ENCODE measurements around the gene MED15. TPM values are rescaled to one million over a fixed set of nuclear protein-coding genes. Genes with fewer than 3 reads are reported as not detected.

The MED15 gene
- total and polyA plus RNA-seq, 4 donors = 57.8 to 123 (median 69.1) TPM

DNA sequence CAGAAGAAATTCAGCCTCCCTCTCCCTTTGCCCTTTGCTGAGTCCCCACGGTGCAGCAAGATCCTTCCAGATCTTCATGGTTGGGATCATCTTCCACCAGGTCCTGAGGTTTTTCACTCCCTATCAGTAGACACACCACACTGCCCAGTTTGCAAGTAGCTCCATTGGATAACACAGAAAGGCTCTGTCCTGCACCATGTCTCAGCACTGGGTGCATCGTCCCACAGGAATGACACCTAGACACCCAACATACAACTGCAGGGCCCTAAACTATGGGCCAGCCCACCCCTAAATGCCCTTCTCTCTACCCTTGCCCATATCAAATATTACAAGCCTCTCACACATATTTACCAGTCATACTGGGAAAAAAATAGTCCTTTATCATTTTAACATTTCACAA, 21.2 kb upstream of the MED15 start:
- H3K27me3 ChIP-seq (ENCODE audit: control insufficient read depth in 3 of 3, insufficient read depth in 3 of 3, low read length in 2 of 3) = no peaks in the 10 kb centered on the region
- ATAC-seq (ENCODE audit: insufficient read depth, low FRiP score) (no peak), DNase-seq (no peak)
- H3K27ac ChIP-seq (ENCODE audit: low read depth in 1 of 2, low read length in 1 of 2) = no peak overlapping the region
- peaks cover 0 to 7% (median 1%) of the 10 kb centered on the region in 4 donors for H3K36me3 ChIP-seq (ENCODE audit: control insufficient read depth in 4 of 4, insufficient read depth in 4 of 4, low read length in 4 of 4)
- no peaks in the 10 kb centered on the region for H3K9me3 ChIP-seq (ENCODE audit: control insufficient read depth in 4 of 4, insufficient read depth in 3 of 4, low read length in 3 of 4)
- TF ChIP-seq, protein P1, sequence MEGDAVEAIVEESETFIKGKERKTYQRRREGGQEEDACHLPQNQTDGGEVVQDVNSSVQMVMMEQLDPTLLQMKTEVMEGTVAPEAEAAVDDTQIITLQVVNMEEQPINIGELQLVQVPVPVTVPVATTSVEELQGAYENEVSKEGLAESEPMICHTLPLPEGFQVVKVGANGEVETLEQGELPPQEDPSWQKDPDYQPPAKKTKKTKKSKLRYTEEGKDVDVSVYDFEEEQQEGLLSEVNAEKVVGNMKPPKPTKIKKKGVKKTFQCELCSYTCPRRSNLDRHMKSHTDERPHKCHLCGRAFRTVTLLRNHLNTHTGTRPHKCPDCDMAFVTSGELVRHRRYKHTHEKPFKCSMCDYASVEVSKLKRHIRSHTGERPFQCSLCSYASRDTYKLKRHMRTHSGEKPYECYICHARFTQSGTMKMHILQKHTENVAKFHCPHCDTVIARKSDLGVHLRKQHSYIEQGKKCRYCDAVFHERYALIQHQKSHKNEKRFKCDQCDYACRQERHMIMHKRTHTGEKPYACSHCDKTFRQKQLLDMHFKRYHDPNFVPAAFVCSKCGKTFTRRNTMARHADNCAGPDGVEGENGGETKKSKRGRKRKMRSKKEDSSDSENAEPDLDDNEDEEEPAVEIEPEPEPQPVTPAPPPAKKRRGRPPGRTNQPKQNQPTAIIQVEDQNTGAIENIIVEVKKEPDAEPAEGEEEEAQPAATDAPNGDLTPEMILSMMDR (IDR thresholded peaks at IDR 0.05; ENCODE audit: control extremely low read depth, extremely low read depth) = no peak
- H3K9ac ChIP-seq (ENCODE audit: insufficient read depth in 1 of 2, low read length in 2 of 2) = no peak overlapping the region
- H3K4me1 ChIP-seq (ENCODE audit: control insufficient read depth in 5 of 5, insufficient read depth in 5 of 5, low read length in 5 of 5) = peaks cover 0 to 4% (median 0%) of the 10 kb centered on the region in 5 donors
- 85 to 89% methylated on average over 2 of the region's 2 CpGs for WGBS, 2 donors
- H3K4me3 ChIP-seq = no peak overlapping the region

DNA sequence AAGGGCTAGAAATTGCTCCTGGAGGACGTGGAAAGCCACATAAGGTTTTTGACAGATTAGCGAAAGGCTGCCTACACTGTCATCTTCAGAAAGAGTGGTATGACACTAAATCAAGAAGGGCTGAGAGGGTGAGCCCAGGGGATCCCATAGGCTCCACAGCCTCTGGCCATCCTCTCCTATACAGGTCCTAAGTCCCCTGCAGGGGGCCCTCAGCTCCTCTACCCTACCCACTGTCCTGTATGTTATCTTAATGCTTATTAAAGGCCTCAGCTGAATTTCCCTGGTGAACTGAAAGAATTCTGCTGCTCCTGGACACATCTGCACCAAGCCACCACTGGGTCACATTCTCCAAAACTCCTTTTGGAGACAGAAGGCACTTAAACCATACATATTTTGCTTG, 19.7 kb upstream of the MED15 start:
- Histone ChIP-seq H3K27ac (ENCODE audit: low read depth in 1 of 2, low read length in 1 of 2) (no peak overlapping the region), H3K9me3 (ENCODE audit: control insufficient read depth in 4 of 4, insufficient read depth in 3 of 4, low read length in 3 of 4) (no peaks in the 10 kb centered on the region), H3K4me1 (ENCODE audit: control insufficient read depth in 5 of 5, insufficient read depth in 5 of 5, low read length in 5 of 5) (peaks cover 0 to 4% (median 0%) of the 10 kb centered on the region in 5 donors), H3K36me3 (ENCODE audit: control insufficient read depth in 4 of 4, insufficient read depth in 4 of 4, low read length in 4 of 4) (peaks cover 0 to 7% (median 1%) of the 10 kb centered on the region in 4 donors), H3K4me3 (no peak overlapping the region), H3K27me3 (ENCODE audit: control insufficient read depth in 3 of 3, insufficient read depth in 3 of 3, low read length in 2 of 3) (no peaks in the 10 kb centered on the region), H3K9ac (ENCODE audit: insufficient read depth in 1 of 2, low read length in 2 of 2) (no peak overlapping the region)
- ATAC-seq (ENCODE audit: insufficient read depth, low FRiP score) (no peak), DNase-seq (no peak)
- 97 to 98% methylated on average over 2 of the region's 2 CpGs for WGBS, 2 donors
- TF ChIP-seq, protein P1 (IDR thresholded peaks at IDR 0.05; ENCODE audit: control extremely low read depth, extremely low read depth) = no peak

DNA sequence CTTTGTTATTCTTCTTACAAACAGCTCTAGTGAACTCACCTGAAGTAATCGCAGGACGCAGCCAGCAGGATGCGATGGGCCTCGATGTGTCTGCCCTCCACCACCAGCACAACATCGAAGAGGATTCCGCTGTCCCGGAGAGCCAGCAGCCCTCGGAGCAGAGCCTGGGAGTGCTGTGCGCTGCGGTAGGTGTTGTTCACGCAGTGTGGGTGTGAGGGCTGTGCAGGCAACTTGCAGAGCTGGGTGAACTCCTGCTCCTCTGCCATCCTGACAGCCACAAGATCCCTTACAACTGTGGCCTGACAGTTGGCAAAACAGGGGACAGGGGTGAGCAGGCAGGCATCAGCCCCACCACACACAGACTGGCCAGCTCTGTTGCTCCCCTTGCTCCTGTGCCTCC, 18.5 kb upstream of the MED15 start:
- ATAC-seq (ENCODE audit: insufficient read depth, low FRiP score) = no peak
- 88 to 93% methylated on average over 11 of the region's 11 CpGs for WGBS, 2 donors

More for the DNA sequence above, 18.5 kb upstream of the MED15 start:
- Histone ChIP-seq H3K9me3 (ENCODE audit: control insufficient read depth in 4 of 4, insufficient read depth in 3 of 4, low read length in 3 of 4) (no peaks in the 10 kb centered on the region), H3K27me3 (ENCODE audit: control insufficient read depth in 3 of 3, insufficient read depth in 3 of 3, low read length in 2 of 3) (no peaks in the 10 kb centered on the region), H3K36me3 (ENCODE audit: control insufficient read depth in 4 of 4, insufficient read depth in 4 of 4, low read length in 4 of 4) (peaks cover 0 to 5% (median 1%) of the 10 kb centered on the region in 4 donors), H3K4me1 (ENCODE audit: control insufficient read depth in 5 of 5, insufficient read depth in 5 of 5, low read length in 5 of 5) (peaks cover 0 to 4% (median 2%) of the 10 kb centered on the region in 5 donors), H3K27ac (ENCODE audit: low read depth in 1 of 2, low read length in 1 of 2) (no peak overlapping the region), H3K9ac (ENCODE audit: insufficient read depth in 1 of 2, low read length in 2 of 2) (no peak overlapping the region), H3K4me3 (no peak overlapping the region)
- no peak for DNase-seq
- TF ChIP-seq, protein P1 (IDR thresholded peaks at IDR 0.05; ENCODE audit: control extremely low read depth, extremely low read depth) = no peak
